H1 (cell line): ENCODE results near the gene NDRG4. TPM values are rescaled to one million over a fixed set of nuclear protein-coding genes. Genes with fewer than 3 reads are reported as not detected.

Experiments
- CTCF ChIA-PET: fragments of 300-600 bp; sonication (Branson Sonifier 250); formaldehyde crosslinking; loops from one replicate; lab custom pipeline; 2021; ENCODE audit not compliant: partially characterized antibody; lab: Charles Lee
- POLR2A ChIA-PET: fragments of 300-600 bp; sonication (Branson Sonifier 250); formaldehyde crosslinking; loops from one replicate; lab custom pipeline; 2021; ENCODE audit warnings: inconsistent platforms; ENCODE audit not compliant: partially characterized antibody; lab: Charles Lee
- DNase-seq, 2 experiments: peaks; one replicate each; pipeline versions ENCODE4 v3.0.0 to v3.0.0-alpha.2; 2010 to 2022; ENCODE audit warnings: low spot score in 2 of 2, low read depth in 1 of 2, mixed read lengths in 1 of 2
- FAIRE-seq: peaks from 2 replicates; lab custom pipeline; 2011; peaks lifted over from hg19 to GRCh38; lab: Jason Lieb, UNC
- H2AFZ ChIP-seq: 2 replicates; pipeline ENCODE4 v1.8.1; 2012; ENCODE audit warnings: low read length, inconsistent platforms
- H2AK5ac ChIP-seq: 2 replicates; pipeline ENCODE4 v1.6.1; 2013; ENCODE audit warnings: low read depth, low read length
- H2BK120ac ChIP-seq: replicated peaks from 2 replicates; pipeline ENCODE3; 2013; ENCODE audit warnings: low read depth, low read length, inconsistent platforms
- H2BK12ac ChIP-seq: 2 replicates; pipeline ENCODE4 v1.6.1; 2013; ENCODE audit warnings: low read depth, low read length
- H2BK15ac ChIP-seq: 2 replicates; pipeline ENCODE4 v1.6.1; 2013; ENCODE audit warnings: low read length
- H2BK20ac ChIP-seq: 2 replicates; pipeline ENCODE4 v1.6.1; 2013; ENCODE audit warnings: low read length
- H2BK5ac ChIP-seq: 2 replicates; pipeline ENCODE4 v1.6.1; 2013; ENCODE audit warnings: low read depth, low read length
- H3K14ac ChIP-seq: 2 replicates; pipeline ENCODE4 v1.6.1; 2013; ENCODE audit warnings: inconsistent platforms; ENCODE audit not compliant: insufficient read length
- H3K18ac ChIP-seq: 2 replicates; pipeline ENCODE4 v1.6.1; 2013; ENCODE audit warnings: low read length; ENCODE audit errors: extremely low read depth
- H3K23ac ChIP-seq: 2 replicates; pipeline ENCODE4 v1.6.1; 2013; ENCODE audit warnings: inconsistent platforms; ENCODE audit not compliant: insufficient read length
- H3K23me2 ChIP-seq: 2 replicates; pipeline ENCODE4 v1.6.1; 2013; ENCODE audit warnings: low read depth, low read length
- H3K27ac ChIP-seq: 2 replicates; pipeline ENCODE4 v1.6.1; 2011; ENCODE audit warnings: low read depth, low read length, inconsistent platforms
- H3K27me3 ChIP-seq, 4 experiments: replicated peaks in 1 of 4; 1 replicate in 1 of 4; 2 replicates in 3 of 4; pipeline versions ENCODE4 v1.6.1 to v1.8.1; 2011 to 2013; ENCODE audit warnings: low read length in 3 of 4, mild to moderate bottlenecking in 3 of 4, inconsistent platforms in 2 of 4, mixed read lengths in 2 of 4, moderate library complexity in 1 of 4; ENCODE audit not compliant: control insufficient read depth in 3 of 4, insufficient read depth in 3 of 4; ENCODE audit errors: extremely low read depth in 1 of 4
- H3K36me3 ChIP-seq, 4 experiments: 2 replicates each; pipeline versions ENCODE4 v1.6.1 to v1.8.1; 2011 to 2013; ENCODE audit warnings: mild to moderate bottlenecking in 4 of 4, low read length in 3 of 4, moderate library complexity in 2 of 4, control low read depth in 1 of 4, inconsistent platforms in 1 of 4; ENCODE audit not compliant: insufficient read depth in 4 of 4, control insufficient read depth in 2 of 4
- H3K4ac ChIP-seq: replicated peaks from 2 replicates; pipeline ENCODE3; 2013; ENCODE audit warnings: low read length, low read depth, mixed read lengths, inconsistent platforms; ENCODE audit not compliant: insufficient read length
- H3K4me1 ChIP-seq, 4 experiments: replicated peaks in 1 of 4; 1 replicate in 1 of 4; 2 replicates in 3 of 4; pipeline versions ENCODE4 v1.6.1 to v1.8.1; 2011 to 2013; ENCODE audit warnings: low read length in 3 of 4, inconsistent platforms in 2 of 4, mixed read lengths in 1 of 4; ENCODE audit not compliant: insufficient read depth in 4 of 4, control insufficient read depth in 3 of 4
- H3K4me2 ChIP-seq, 2 experiments: 2 replicates each; pipeline versions ENCODE4 v1.6.1 to v1.8.1; 2011 to 2013; ENCODE audit warnings: low read depth in 2 of 2, low read length in 2 of 2, control low read depth in 1 of 2, inconsistent platforms in 1 of 2, mild to moderate bottlenecking in 1 of 2; ENCODE audit not compliant: insufficient read depth in 1 of 2
- H3K4me3 ChIP-seq, 4 experiments: fragments of 200-600, 300-600 bp in 1 of 4; sonication (generic), shearing (Covaris generic), sonication (Bioruptor Twin) in 1 of 4; 2 replicates each; pipeline versions ENCODE4 v1.5.1 to v1.8.1; 2011 to 2016; ENCODE audit warnings: low read length in 4 of 4, low read depth in 3 of 4, control low read depth in 2 of 4, inconsistent platforms in 2 of 4, mild to moderate bottlenecking in 2 of 4, mixed read lengths in 1 of 4, moderate library complexity in 1 of 4; ENCODE audit not compliant: insufficient read depth in 2 of 4; ENCODE audit errors: extremely low read depth in 1 of 4
- H3K56ac ChIP-seq: replicated peaks from 2 replicates; pipeline ENCODE3; 2013; ENCODE audit warnings: low read depth, mild to moderate bottlenecking, mixed read lengths, low read length, inconsistent platforms; ENCODE audit not compliant: insufficient read length
- H3K79me1 ChIP-seq: 2 replicates; pipeline ENCODE4 v1.6.1; 2013; ENCODE audit warnings: low read depth, low read length, control low read depth
- H3K79me2 ChIP-seq, 2 experiments: 2 replicates each; pipeline versions ENCODE4 v1.6.1 to v1.8.1; 2012 to 2013; ENCODE audit warnings: low read length in 2 of 2, mild to moderate bottlenecking in 2 of 2, inconsistent platforms in 1 of 2; ENCODE audit not compliant: insufficient read depth in 2 of 2, control insufficient read depth in 1 of 2
- H3K9ac ChIP-seq, 4 experiments: replicated peaks in 1 of 4; 1 replicate in 1 of 4; 2 replicates in 3 of 4; pipeline versions ENCODE4 v1.6.1 to v1.8.1; 2011 to 2013; ENCODE audit warnings: low read depth in 3 of 4, low read length in 3 of 4, control low read depth in 2 of 4, mild to moderate bottlenecking in 2 of 4, moderate library complexity in 2 of 4, inconsistent platforms in 1 of 4; ENCODE audit errors: extremely low read depth in 1 of 4
- H3K9me3 ChIP-seq, 2 experiments: 2 replicates each; pipeline versions ENCODE4 v1.6.1 to v1.8.1; 2012 to 2013; ENCODE audit warnings: mild to moderate bottlenecking in 2 of 2, moderate library complexity in 2 of 2, control low read depth in 1 of 2, inconsistent platforms in 1 of 2, low read depth in 1 of 2, low read length in 1 of 2, mixed read lengths in 1 of 2; ENCODE audit not compliant: insufficient read depth in 2 of 2
- H4K20me1 ChIP-seq, 2 experiments: replicated peaks in 1 of 2; 2 replicates each; pipeline versions ENCODE3 to v1.8.1; 2011 to 2013; ENCODE audit warnings: inconsistent platforms in 2 of 2, low read length in 2 of 2, mild to moderate bottlenecking in 1 of 2; ENCODE audit not compliant: insufficient read depth in 2 of 2, control insufficient read depth in 1 of 2
- H4K5ac ChIP-seq: 2 replicates; pipeline ENCODE4 v1.6.1; 2013; ENCODE audit warnings: low read length, low read depth, mixed read lengths, inconsistent platforms; ENCODE audit not compliant: insufficient read length
- H4K8ac ChIP-seq: 2 replicates; pipeline ENCODE4 v1.8.0; 2013; ENCODE audit warnings: mild to moderate bottlenecking, moderate library complexity, low read length, inconsistent platforms; ENCODE audit not compliant: insufficient read depth; ENCODE audit errors: extremely low read depth
- H4K91ac ChIP-seq: replicated peaks from 2 replicates; pipeline ENCODE3; 2013; ENCODE audit warnings: low read length, mixed read lengths, inconsistent platforms; ENCODE audit not compliant: insufficient read length
- KDM1A ChIP-seq: fragments of 200-600, 300-600 bp; sonication (generic); IDR thresholded peaks from 2 replicates; pipeline ENCODE4 v1.7.1; 2016; ENCODE audit warnings: mild to moderate bottlenecking, low read length, borderline replicate concordance
- KDM5A ChIP-seq: fragments of 200-600 bp; IDR thresholded peaks from 2 replicates; pipeline ENCODE4 v1.7.1; 2012; ENCODE audit warnings: mild to moderate bottlenecking, low read length, inconsistent platforms, mixed read lengths
- WGBS, 2 experiments: shearing (Covaris generic) in 1 of 2; methylation state at CpG; one replicate each; pipeline versions ENCODE4 v1.1.6 to v1.1.7; 2013 to 2015; ENCODE audit warnings: low lambda C conversion rate in 2 of 2, mixed read lengths in 2 of 2, inconsistent platforms in 1 of 2, low coverage in 1 of 2, missing lambda C conversion rate in 1 of 2; ENCODE audit not compliant: insufficient replicate concordance in 2 of 2, insufficient coverage in 1 of 2, insufficient read length in 1 of 2; ENCODE audit errors: extremely low coverage in 1 of 2, missing lambda C conversion rate in 1 of 2; 5-methylcytosine and 5-hydroxymethylcytosine counted together
- polyA plus RNA-seq, 7 experiments: library from polyadenylated mRNA; depleted of rRNA in 3 of 7; stranded (reverse) in 5 of 7; unstranded in 2 of 7; fragments of >200 nt in 5 of 7; fragments of 200-250 nt in 2 of 7; gene quantifications; 1 replicate in 5 of 7; 2 replicates in 1 of 7; 4 replicates in 1 of 7; pipeline versions ENCODE4 v1.2.1 to v1.2.3, GENCODE V29; 2011 to 2013; ENCODE audit warnings: missing spikeins in 2 of 7, mixed read lengths in 2 of 7
- total RNA-seq: library from RNA; stranded (reverse); fragmentation: NEBNext Ultra II Directional; extraction: Animal tissue kit (Norgen Biotek cat#: 25700); gene quantifications from 2 replicates; pipeline ENCODE4 v1.2.1, GENCODE V29; 2021

NDRG4 gene
- total and polyA plus RNA-seq, 2 of the 8 experiments (the other 6 are each of a cell fraction or from before 2014, with no cell fraction given), result 20.8 to 30.9 TPM

DNA sequence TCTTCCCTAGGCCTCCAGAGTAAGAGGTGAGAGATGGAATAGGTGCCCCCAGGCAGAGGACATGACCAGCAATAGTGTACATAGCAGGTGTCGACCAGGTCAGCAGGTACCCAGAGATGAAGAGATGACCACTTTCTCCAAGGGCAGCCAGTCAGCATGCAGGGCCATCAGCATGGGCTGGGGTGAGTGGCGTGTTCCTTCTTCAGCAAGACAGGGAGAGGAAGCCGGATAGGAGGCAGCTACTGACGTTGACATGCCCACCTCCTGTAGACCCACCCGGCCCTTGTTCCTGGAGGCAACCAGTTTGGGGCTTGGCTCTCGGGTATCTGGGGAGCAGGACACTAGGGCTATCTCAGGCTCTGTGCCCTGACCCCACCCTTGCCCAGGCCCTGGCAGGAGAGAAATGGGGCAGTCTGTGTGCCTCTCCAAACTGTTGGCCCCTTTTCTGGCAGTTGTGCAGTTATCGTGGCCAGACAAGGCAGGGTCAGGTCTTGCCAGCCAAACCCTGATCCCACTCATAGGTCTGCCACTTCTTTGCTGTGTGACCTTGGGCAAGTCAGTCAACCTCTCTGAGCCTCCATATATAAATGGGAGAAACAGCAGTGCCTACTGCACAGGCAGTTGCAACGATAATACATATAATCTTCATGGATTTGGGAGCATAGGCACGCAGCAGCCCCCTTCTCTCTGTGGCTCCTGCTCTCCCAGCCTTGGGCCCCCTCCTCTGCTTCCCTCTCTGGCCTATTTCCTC is 1.4 kb upstream of the NDRG4 start:
- Histone ChIP-seq H3K4ac (no peak overlapping the region), H3K9me3 (no peaks in the 10 kb centered on the region), H3K36me3 (no peaks in the 10 kb centered on the region), H3K79me2 (no peaks in the 10 kb centered on the region), H4K91ac (no peak overlapping the region), H2BK15ac (no peak overlapping the region), H3K79me1 (no peaks in the 10 kb centered on the region), H2AK5ac (no peak overlapping the region), H3K23ac (no peak overlapping the region), H2BK120ac (no peak overlapping the region), H2BK20ac (no peak overlapping the region)
- CTCF ChIA-PET, result interaction anchor here (0.6 to 2.2 kb wide), 7 partner anchors 8 to 162 kb away, joined by 3 to 9 read pairs (median 6); partner anchors contain the start of gene GINS3
- TF ChIP-seq KDM5A, result no peak
- TF ChIP-seq KDM1A, result peak; percentile 65; the same call in 1 of the 2 replicates
- TF ChIP-seq, all 59 proteins: peak for 1
- Histone ChIP-seq H3K4me2 (no peak overlapping the region), H4K5ac (no peak overlapping the region), H3K4me3 (no peak overlapping the region), H2BK5ac (no peak overlapping the region), H3K23me2 (peaks cover 20% of the 10 kb centered on the region), H3K9ac (no peak overlapping the region), H3K56ac (no peak overlapping the region), H4K8ac (no peak overlapping the region), H3K27me3 (peaks cover 0 to 8% (median 6%) of the 10 kb centered on the region in 4 experiments; a peak in 4 of 7 replicates), H4K20me1 (no peaks in the 10 kb centered on the region), H2AFZ (no peak overlapping the region), H2BK12ac (no peak overlapping the region), H3K18ac (no peak overlapping the region), H3K14ac (no peak overlapping the region), H3K4me1 (peaks cover 0 to 33% (median 24%) of the 10 kb centered on the region in 4 experiments; a peak in 6 of 7 replicates), H3K27ac (no peak overlapping the region)
- DNase-seq (no peak), FAIRE-seq (no peak)
- POLR2A ChIA-PET, result interaction anchor here (1.5 to 1.6 kb wide), 2 partner anchors 8 to 13 kb away, joined by 3 to 5 read pairs; no protein-coding TSS in a partner anchor
- WGBS, 2 experiments, result 91% methylated on average over 9 of the region's 9 CpGs; no CpG with 5 or more reads in 1 of the 2 experiments
